HCT116 (cell line): ENCODE data around the gene RAD52. TPM values are rescaled to one million over a fixed set of nuclear protein-coding genes. Genes with fewer than 3 reads are reported as not detected.

ENCODE experiments used
- ATAC-seq: fragments of 200-7000 bp; cut with Tn5 transposase; 2 replicates; pipeline ENCODE4 v1.9.1; 2020; ENCODE audit warnings: mild to moderate bottlenecking, moderate library complexity
- BruUV-seq: library from RNA; stranded (reverse); fragments of 400-500 nt; replicated peaks from 2 replicates; lab custom pipeline; 2021; lab: Mats Ljungman, UMichigan
- CTCF ChIA-PET: fragments of 300-600 bp; sonication (Branson Sonifier 250); formaldehyde crosslinking; loops from one replicate; lab custom pipeline; 2021; ENCODE audit warnings: antibody characterized with exemption; lab: Charles Lee
- POLR2A ChIA-PET: fragments of 300-600, 350-600 bp; sonication (Branson Sonifier 250); formaldehyde crosslinking; loops from one replicate; lab custom pipeline; 2021; ENCODE audit warnings: antibody characterized with exemption; lab: Charles Lee
- RAD21 ChIA-PET, 2 experiments: fragments of 300-600 bp; sonication (Branson Sonifier 250); formaldehyde crosslinking; loops; one replicate each; lab custom pipeline; 2023; ENCODE audit warnings: low total read pairs in 2 of 2; ENCODE audit not compliant: uncharacterized antibody in 2 of 2, unreplicated experiment in 2 of 2, low non-redundant PET in 1 of 2; lab: Charles Lee
- DNase-seq: peaks from one replicate; pipeline ENCODE4 v3.0.0-alpha.2; 2010; ENCODE audit warnings: low read depth, low spot score
- H2AFZ ChIP-seq: fragments of 200-600 bp; shearing (Covaris generic), sonication (generic); 2 replicates; pipeline ENCODE4 v1.6.1; 2017; ENCODE audit warnings: low read depth, mixed run types, mixed read lengths, antibody characterized with exemption, low read length; ENCODE audit not compliant: poor library complexity, severe bottlenecking
- H3K27ac ChIP-seq: 2 replicates; pipeline ENCODE4 v1.5.1; 2012; ENCODE audit warnings: low read depth, low read length
- H3K27me3 ChIP-seq: fragments of 200-600 bp; sonication (generic); 2 replicates; pipeline ENCODE4 v1.6.1; 2016; ENCODE audit warnings: mixed run types, low read length, mixed read lengths; ENCODE audit not compliant: insufficient read depth
- H3K36me3 ChIP-seq, 2 experiments: fragments of 200-500 bp in 1 of 2; fragments of 200-600 bp in 1 of 2; sonication (Bioruptor generic) in 1 of 2; sonication (generic) in 1 of 2; 2 replicates each; pipeline versions ENCODE4 v1.5.1 to v1.6.1; 2014 to 2016; ENCODE audit warnings: low read length in 2 of 2, inconsistent platforms in 1 of 2, mixed read lengths in 1 of 2, mixed run types in 1 of 2; ENCODE audit not compliant: insufficient read depth in 2 of 2, control insufficient read depth in 1 of 2
- H3K4me1 ChIP-seq, 2 experiments: fragments of 200-600 bp in 1 of 2; sonication (generic) in 1 of 2; 2 replicates each; pipeline versions ENCODE4 v1.5.1 to v1.6.1; 2012 to 2017; ENCODE audit warnings: low read length in 2 of 2, inconsistent platforms in 1 of 2, mild to moderate bottlenecking in 1 of 2, mixed read lengths in 1 of 2, mixed run types in 1 of 2, moderate library complexity in 1 of 2; ENCODE audit not compliant: insufficient read depth in 2 of 2, control insufficient read depth in 1 of 2
- H3K4me2 ChIP-seq: fragments of 200-600 bp; sonication (generic); 2 replicates; pipeline ENCODE4 v1.6.1; 2017; ENCODE audit warnings: mixed run types, low read length, mixed read lengths
- H3K4me3 ChIP-seq, 2 experiments: fragments of 200-600 bp in 1 of 2; sonication (generic) in 1 of 2; replicated peaks in 1 of 2; 2 replicates each; pipeline ENCODE4 v1.5.1; 2011 to 2016; ENCODE audit warnings: low read length in 2 of 2, control low read depth in 1 of 2, low read depth in 1 of 2, mild to moderate bottlenecking in 1 of 2, mixed read lengths in 1 of 2, mixed run types in 1 of 2
- H3K79me2 ChIP-seq: fragments of 200-600 bp; sonication (generic); 2 replicates; pipeline ENCODE4 v1.6.1; 2017; ENCODE audit warnings: mild to moderate bottlenecking, mixed run types, low read length, moderate library complexity, mixed read lengths; ENCODE audit not compliant: insufficient read depth
- H3K9ac ChIP-seq: fragments of 200-600 bp; sonication (generic); 2 replicates; pipeline ENCODE4 v1.6.1; 2016; ENCODE audit warnings: low read length, mixed read lengths
- H3K9me2 ChIP-seq: fragments of 200-600 bp; sonication (generic), shearing (Covaris generic); 2 replicates; pipeline ENCODE4 v1.6.1; 2017; ENCODE audit warnings: mixed run types, mild to moderate bottlenecking, moderate library complexity; ENCODE audit not compliant: insufficient read depth
- H3K9me3 ChIP-seq, 2 experiments: fragments of 200-500 bp in 1 of 2; fragments of 200-600 bp in 1 of 2; sonication (Bioruptor generic) in 1 of 2; sonication (generic) in 1 of 2; 2 replicates each; pipeline ENCODE4 v1.6.1; 2014 to 2017; ENCODE audit warnings: low read length in 2 of 2, mixed read lengths in 2 of 2, inconsistent platforms in 1 of 2, low read depth in 1 of 2, mild to moderate bottlenecking in 1 of 2, mixed run types in 1 of 2, moderate library complexity in 1 of 2; ENCODE audit not compliant: control insufficient read depth in 1 of 2, insufficient read depth in 1 of 2
- H4K20me1 ChIP-seq: fragments of 200-600 bp; sonication (generic), shearing (Covaris generic); 2 replicates; pipeline ENCODE4 v1.6.1; 2017; ENCODE audit warnings: mixed run types, mild to moderate bottlenecking, moderate library complexity; ENCODE audit not compliant: insufficient read depth
- ATF3 ChIP-seq: IDR thresholded peaks from 2 replicates; pipeline ENCODE4 v1.6.1; 2012
- CTCF ChIP-seq, 3 experiments: fragments of 200-600 bp in 1 of 3; sonication (generic) in 1 of 3; IDR thresholded peaks in 2 of 3; conservative IDR thresholded peaks in 1 of 3; 2 replicates each; pipeline ENCODE4 v1.5.1; 2012 to 2017; ENCODE audit warnings: low read depth in 2 of 3, low read length in 2 of 3, antibody characterized with exemption in 1 of 3, borderline replicate concordance in 1 of 3, control low read depth in 1 of 3, mild to moderate bottlenecking in 1 of 3, mixed read lengths in 1 of 3, mixed run types in 1 of 3, moderate library complexity in 1 of 3; ENCODE audit not compliant: insufficient read depth in 1 of 3
- ELF1 ChIP-seq: IDR thresholded peaks from 2 replicates; pipeline ENCODE4 v1.6.1; 2012; ENCODE audit warnings: low read depth, borderline replicate concordance
- EZH2 ChIP-seq: fragments of 200-600 bp; sonication (generic); IDR thresholded peaks from 2 replicates; pipeline ENCODE4 v1.6.1; 2017; ENCODE audit warnings: antibody characterized with exemption, mixed run types
- JUND ChIP-seq: IDR thresholded peaks from 2 replicates; pipeline ENCODE4 v1.6.1; 2012
- POLR2A ChIP-seq: IDR thresholded peaks from 2 replicates; pipeline ENCODE4 v1.7.0; 2011; ENCODE audit warnings: borderline replicate concordance; ENCODE audit not compliant: insufficient read depth, insufficient read length; ENCODE audit errors: extremely low read depth
- POLR2AphosphoS5 ChIP-seq: IDR thresholded peaks from 2 replicates; pipeline ENCODE4 v1.6.1; 2011; ENCODE audit warnings: mild to moderate bottlenecking, low read depth, low read length, moderate library complexity
- RAD21 ChIP-seq: IDR thresholded peaks from 2 replicates; pipeline ENCODE4 v1.6.1; 2012; ENCODE audit warnings: low read depth, mild to moderate bottlenecking
- REST ChIP-seq: IDR thresholded peaks from 2 replicates; pipeline ENCODE4 v1.6.1; 2012; ENCODE audit warnings: low read depth
- SIN3A ChIP-seq: IDR thresholded peaks from 2 replicates; pipeline ENCODE4 v1.6.1; 2012; ENCODE audit warnings: low read depth
- SP1 ChIP-seq: IDR thresholded peaks from 2 replicates; pipeline ENCODE4 v1.6.1; 2012; ENCODE audit warnings: low read depth
- ZFX ChIP-seq: fragments of 450-650 bp; IDR thresholded peaks from 2 replicates; pipeline ENCODE4 v1.6.1; 2017
- ZNF274 ChIP-seq: fragments of 200-500 bp; sonication (Bioruptor generic); IDR thresholded peaks from 2 replicates; pipeline ENCODE4 v1.6.1; 2014; ENCODE audit warnings: mild to moderate bottlenecking, low read depth, low read length, inconsistent platforms
- intact Hi-C: fragments of 100-400 bp; cut with micrococcal nuclease; formaldehyde crosslinking; loops from 2 replicates; pipeline ENCODE4 v1.10.0; 2022
- total RNA-seq: library from RNA; stranded (reverse); gene quantifications from one replicate; pipeline ENCODE4 v1.2.1, GENCODE V29; 2021; ENCODE audit not compliant: unreplicated experiment

The RAD52 gene
- total RNA-seq, 1 experiment from 2014 or later = 24.4 TPM

GRCh38 chr12:880656-881055 lies 68.8 kb downstream of the RAD52 start:
- H3K36me3 ChIP-seq = peaks cover 52 to 59% of the 10 kb centered on the region in 2 experiments
- H3K9me3 ChIP-seq = no peaks in the 10 kb centered on the region
- no peaks in the 10 kb centered on the region for H3K27me3 ChIP-seq
- no peak overlapping the region for H3K4me2 ChIP-seq
- TF ChIP-seq ZFX = no peak
- TF ChIP-seq JUND = no peak
- no peak for TF ChIP-seq POLR2AphosphoS5
- no peak for TF ChIP-seq SP1
- no peak for TF ChIP-seq POLR2A
- TF ChIP-seq ATF3 = no peak
- TF ChIP-seq CTCF (IDR thresholded peaks at IDR 0.05 in 2 of 3, conservative IDR thresholded peaks at IDR 0.05 in 1 of 3; ENCODE audit: borderline replicate concordance in 1 of 3, insufficient read depth in 1 of 3, low read depth in 2 of 3, low read length in 2 of 3) = no peak
- TF ChIP-seq ELF1 = no peak
- TF ChIP-seq RAD21 = no peak
- TF ChIP-seq SIN3A = no peak
- no peak for TF ChIP-seq EZH2
- no peak for TF ChIP-seq REST
- TF ChIP-seq ZNF274 = no peak
- TF ChIP-seq, all 23 proteins: peak for 0
- no peaks in the 10 kb centered on the region for H3K4me1 ChIP-seq
- H3K27ac ChIP-seq = no peak overlapping the region
- no peak overlapping the region for H3K9ac ChIP-seq
- ATAC-seq (no peak), DNase-seq (no peak)
- H2AFZ ChIP-seq = no peak overlapping the region
- ChIA-PET RAD21 (no interaction called here), CTCF (no interaction called here), POLR2A (no interaction called here)
- H3K4me3 ChIP-seq = no peak overlapping the region
- H3K9me2 ChIP-seq = no peaks in the 10 kb centered on the region
- H4K20me1 ChIP-seq = no peaks in the 10 kb centered on the region
- H3K79me2 ChIP-seq = 0 out of 2 replicates have a peak, but pooled peaks cover 3% of the 10 kb centered on the region
- BruUV-seq = no TSS peak
- intact Hi-C loops = no loop called here
